ENCODE data around the gene C10orf143. TPM values are rescaled to one million over a fixed set of nuclear protein-coding genes. Genes with fewer than 3 reads are reported as not detected.

The C10orf143 gene
- total RNA-seq, 1 donor from 2014 or later, result 1.6 TPM

DNA sequence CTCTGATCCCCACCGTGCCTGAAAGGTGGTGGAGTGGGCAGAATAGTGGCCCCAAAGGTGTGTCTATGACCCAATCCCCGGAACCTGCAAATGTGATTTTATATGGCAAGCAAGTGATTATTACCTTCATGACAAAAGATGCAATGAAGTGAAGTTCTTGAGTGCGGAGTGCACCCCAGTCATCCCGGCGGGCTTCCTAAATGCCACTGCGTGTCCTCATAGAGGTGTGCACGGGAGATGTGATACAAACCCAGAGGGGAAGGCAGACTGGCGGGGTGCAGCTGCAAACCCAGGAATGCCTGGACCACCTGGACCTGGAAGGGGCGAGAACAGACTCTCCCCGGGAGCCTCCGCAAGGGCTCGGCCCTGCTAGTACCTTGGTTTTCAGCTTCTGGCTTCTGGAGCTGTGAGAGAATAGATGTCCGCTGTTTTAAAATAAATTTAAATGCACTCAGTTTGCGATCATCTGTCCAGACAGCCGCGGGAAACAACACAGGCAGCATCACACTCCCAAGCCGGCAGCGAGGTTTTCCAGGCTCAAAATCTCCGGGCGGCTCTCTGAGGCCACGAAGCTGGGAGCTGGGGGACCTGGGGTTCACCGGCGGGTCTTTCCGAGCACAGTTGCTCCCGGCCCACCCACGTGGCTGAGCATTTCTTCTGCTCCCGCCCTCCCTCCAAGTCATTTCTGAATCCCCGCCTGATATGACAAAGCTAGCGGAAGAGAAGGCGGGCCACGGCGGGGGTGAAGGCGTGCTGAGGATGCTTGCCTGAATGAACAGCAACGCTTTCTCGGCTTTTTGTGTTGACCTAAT lies 96.2 kb downstream of the C10orf143 start:
- Histone ChIP-seq H3K9ac (no peak overlapping the region), H3F3A (ENCODE audit: low read depth) (no peaks in the 10 kb centered on the region)
- DNase-seq (ENCODE audit: low spot score), result no peak

More for the DNA sequence above, 96.2 kb downstream of the C10orf143 start:
- no peaks in the 10 kb centered on the region for H3K36me3 ChIP-seq
- H3K79me2 ChIP-seq (ENCODE audit: low read depth), result no peaks in the 10 kb centered on the region
- no peaks in the 10 kb centered on the region for H3K27me3 ChIP-seq
- Mint-ChIP-seq H3K4me3 (no peak overlapping the region), H3K27ac (peak overlapping the region; percentile 11), H3K27me3 (ENCODE audit: insufficient read depth, low read depth) (peaks cover 8% of the 10 kb centered on the region), H3K36me3 (no peaks in the 10 kb centered on the region), H3K4me1 (peaks cover 12% of the 10 kb centered on the region), H3K9me3 (no peaks in the 10 kb centered on the region)
- no peaks in the 10 kb centered on the region for H3K9me3 ChIP-seq (ENCODE audit: low read depth)
- no peak overlapping the region for H3K27ac ChIP-seq
- TF ChIP-seq EZH2phosphoT487 (IDR thresholded peaks at IDR 0.05) (no peak), EZH2 (IDR thresholded peaks at IDR 0.05) (no peak)
- TF ChIP-seq, protein P1, sequence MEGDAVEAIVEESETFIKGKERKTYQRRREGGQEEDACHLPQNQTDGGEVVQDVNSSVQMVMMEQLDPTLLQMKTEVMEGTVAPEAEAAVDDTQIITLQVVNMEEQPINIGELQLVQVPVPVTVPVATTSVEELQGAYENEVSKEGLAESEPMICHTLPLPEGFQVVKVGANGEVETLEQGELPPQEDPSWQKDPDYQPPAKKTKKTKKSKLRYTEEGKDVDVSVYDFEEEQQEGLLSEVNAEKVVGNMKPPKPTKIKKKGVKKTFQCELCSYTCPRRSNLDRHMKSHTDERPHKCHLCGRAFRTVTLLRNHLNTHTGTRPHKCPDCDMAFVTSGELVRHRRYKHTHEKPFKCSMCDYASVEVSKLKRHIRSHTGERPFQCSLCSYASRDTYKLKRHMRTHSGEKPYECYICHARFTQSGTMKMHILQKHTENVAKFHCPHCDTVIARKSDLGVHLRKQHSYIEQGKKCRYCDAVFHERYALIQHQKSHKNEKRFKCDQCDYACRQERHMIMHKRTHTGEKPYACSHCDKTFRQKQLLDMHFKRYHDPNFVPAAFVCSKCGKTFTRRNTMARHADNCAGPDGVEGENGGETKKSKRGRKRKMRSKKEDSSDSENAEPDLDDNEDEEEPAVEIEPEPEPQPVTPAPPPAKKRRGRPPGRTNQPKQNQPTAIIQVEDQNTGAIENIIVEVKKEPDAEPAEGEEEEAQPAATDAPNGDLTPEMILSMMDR (IDR thresholded peaks at IDR 0.05), result no peak
- H4K20me1 ChIP-seq (ENCODE audit: low read depth), result no peaks in the 10 kb centered on the region
- no peak overlapping the region for H3K4me2 ChIP-seq
- H3K4me3 ChIP-seq, result no peak overlapping the region
- H3K4me1 ChIP-seq, result no peaks in the 10 kb centered on the region
- H2AFZ ChIP-seq (replicated peaks), result no peak overlapping the region

Other genes starting within 250 kb of the C10orf143 start
- gene EBF3, start 146.6 kb downstream of the C10orf143 start, total RNA-seq (ENCODE audit: low replicate concordance), result 0.15 and 0.40 TPM in 2 replicates
- gene GLRX3, start 25.6 kb upstream of the C10orf143 start, total RNA-seq (ENCODE audit: low replicate concordance), result 142 and 182 TPM in 2 replicates